NCI-H1092 treated with DMSO at 0.1 percent for 48 hours (cell line): ENCODE data around the gene HOXB6.
A peak's percentile ranks its signal among the peaks of the same experiment; 100 is the strongest.

ENCODE experiments used
- DNase-seq: peaks from one replicate; lab custom pipeline; 2025; lab: John Stamatoyannopoulos, UW

Gene HOXB6

GRCh38 chr17:48552466-48553189 is 52.2 kb downstream of the HOXB6 start:
- no peak for DNase-seq

GRCh38 chr17:48551596-48552465 is 53.0 kb downstream of the HOXB6 start:
- DNase-seq = no peak

GRCh38 chr17:48551214-48551555 is 53.6 kb downstream of the HOXB6 start:
- no peak for DNase-seq

- DNase-seq = no peak
Measured at GRCh38 chr17:48550502-48551213, 54.1 kb downstream of the HOXB6 start.

- DNase-seq = no peak
Measured at GRCh38 chr17:48549914-48550501, 54.8 kb downstream of the HOXB6 start.

GRCh38 chr17:48549281-48549630 is 55.5 kb downstream of the HOXB6 start:
- DNase-seq = no peak

GRCh38 chr17:48548523-48549280 is 56.1 kb downstream of the HOXB6 start:
- DNase-seq = no peak

GRCh38 chr17:48547808-48548522 is 56.8 kb downstream of the HOXB6 start:
- DNase-seq = no peak

GRCh38 chr17:48546924-48547807 is 57.6 kb downstream of the HOXB6 start:
- DNase-seq = peak; percentile 98

GRCh38 chr17:48546137-48546923 is 58.5 kb downstream of the HOXB6 start:
- no peak for DNase-seq
